HepG2 (cell line): ENCODE measurements around the gene FBXL20. TPM values are rescaled to one million over a fixed set of nuclear protein-coding genes. Genes with fewer than 3 reads are reported as not detected.

ENCODE experiments used
- ATAC-seq: fragments of 200-7000 bp; cut with Tn5 transposase; 3 replicates; pipeline ENCODE4 v1.9.1; 2020; ENCODE audit warnings: mild to moderate bottlenecking, moderate library complexity
- BruUV-seq: library from RNA; stranded (reverse); fragments of 400-500 nt; replicated peaks from 2 replicates; lab custom pipeline; 2021; lab: Mats Ljungman, UMichigan
- CTCF ChIA-PET: fragments of 300-600 bp; formaldehyde crosslinking; extraction: SDS; loops from one replicate; lab custom pipeline; 2021; ENCODE audit warnings: low total read pairs, inconsistent platforms, low intra/inter-chr PET ratio; lab: Yijun Ruan, JAX
- POLR2A ChIA-PET: fragments of 350-600 bp; sonication (Branson Sonifier 250); formaldehyde crosslinking; loops from one replicate; lab custom pipeline; 2020; ENCODE audit warnings: antibody characterized with exemption, inconsistent platforms; lab: Yijun Ruan, JAX
- DNase-seq: peaks from one replicate; pipeline ENCODE4 v3.0.0-alpha.2; 2015; ENCODE audit warnings: low spot score
- FAIRE-seq: peaks from 3 replicates; lab custom pipeline; 2011; peaks lifted over from hg19 to GRCh38; lab: Jason Lieb, UNC
- H2AFZ ChIP-seq: one replicate; pipeline ENCODE4 v1.6.1; 2011; ENCODE audit warnings: low read length, inconsistent platforms
- H3K27ac ChIP-seq: fragments of 300-600 bp; 3 replicates; pipeline ENCODE4 v1.8.0; 2011; ENCODE audit warnings: mixed run types, mild to moderate bottlenecking, mixed read lengths, low read length, inconsistent platforms; ENCODE audit not compliant: insufficient read depth; ENCODE audit errors: extremely low read length
- H3K27me3 ChIP-seq, 2 experiments: fragments of 200-600 bp in 1 of 2; 2 replicates in 1 of 2; 3 replicates in 1 of 2; pipeline versions ENCODE4 v1.6.0 to v1.8.0; 2011; ENCODE audit warnings: low read length in 2 of 2, mild to moderate bottlenecking in 2 of 2, moderate library complexity in 2 of 2, inconsistent platforms in 1 of 2; ENCODE audit not compliant: insufficient read depth in 2 of 2, control insufficient read depth in 1 of 2
- H3K36me3 ChIP-seq, 2 experiments: fragments of 200-600 bp in 1 of 2; replicated peaks in 1 of 2; 2 replicates in 1 of 2; 3 replicates in 1 of 2; pipeline versions ENCODE4 v1.5.1 to v1.8.0; 2011; ENCODE audit warnings: low read length in 2 of 2, inconsistent platforms in 1 of 2; ENCODE audit not compliant: insufficient read depth in 2 of 2, control insufficient read depth in 1 of 2
- H3K4me1 ChIP-seq: 2 replicates; pipeline ENCODE4 v1.5.1; 2012; ENCODE audit warnings: low read length, inconsistent platforms; ENCODE audit not compliant: insufficient read depth
- H3K4me2 ChIP-seq: 2 replicates; pipeline ENCODE4 v1.6.0; 2011; ENCODE audit warnings: low read depth, low read length, inconsistent platforms
- H3K4me3 ChIP-seq, 3 experiments: fragments of 200-600 bp in 1 of 3; sonication (generic), shearing (Covaris generic) in 1 of 3; replicated peaks in 1 of 3; 2 replicates each; pipeline ENCODE4 v1.5.1; 2011 to 2016; ENCODE audit warnings: low read length in 3 of 3, inconsistent platforms in 2 of 3, low read depth in 2 of 3, mild to moderate bottlenecking in 2 of 3, control low read depth in 1 of 3, mixed read lengths in 1 of 3; ENCODE audit not compliant: insufficient read depth in 1 of 3
- H3K79me2 ChIP-seq: one replicate; pipeline ENCODE4 v1.6.1; 2011; ENCODE audit warnings: low read length, inconsistent platforms; ENCODE audit not compliant: insufficient read depth
- H3K9ac ChIP-seq: 2 replicates; pipeline ENCODE4 v1.6.0; 2011; ENCODE audit warnings: mild to moderate bottlenecking, low read depth, low read length, inconsistent platforms; ENCODE audit not compliant: insufficient read depth
- H3K9me3 ChIP-seq: 2 replicates; pipeline ENCODE4 v1.5.1; 2012; ENCODE audit warnings: mild to moderate bottlenecking, low read length
- H4K20me1 ChIP-seq: 2 replicates; pipeline ENCODE4 v1.6.0; 2011; ENCODE audit warnings: inconsistent platforms, mild to moderate bottlenecking, low read length, moderate library complexity; ENCODE audit not compliant: insufficient read depth
- CAMTA2 ChIP-seq: sonication (generic); formaldehyde crosslinking; IDR thresholded peaks from 2 replicates; pipeline ENCODE4 v1.4.0; 2020; ENCODE audit warnings: mild to moderate bottlenecking, missing genetic modification reagents, borderline replicate concordance
- MIXL1 ChIP-seq: IDR thresholded peaks from 2 replicates; pipeline ENCODE4 v1.6.1; 2016
- ZNF121 ChIP-seq: sonication (generic); formaldehyde crosslinking; IDR thresholded peaks from 2 replicates; pipeline ENCODE4 v1.5.0; 2020; ENCODE audit warnings: mild to moderate bottlenecking, missing genetic modification reagents
- ZNF569 ChIP-seq: sonication (generic); formaldehyde crosslinking; IDR thresholded peaks from 2 replicates; pipeline ENCODE4 v1.5.0; 2020; ENCODE audit warnings: mild to moderate bottlenecking, missing genetic modification reagents, moderate library complexity, borderline replicate concordance
- WGBS: methylation state at CpG from one replicate; pipeline ENCODE4 v1.1.6; 2017; ENCODE audit warnings: low lambda C conversion rate; 5-methylcytosine and 5-hydroxymethylcytosine counted together
- in situ Hi-C: cut with HindIII; loops from 2 replicates; pipeline ENCODE4 v1.10.0; 2017; ENCODE audit warnings: low pct_unique_long_range_greater_than_20kb; ENCODE audit not compliant: extremely low pct_ligation_motif_present
- intact Hi-C: fragments of 100-400 bp; cut with micrococcal nuclease; formaldehyde crosslinking; loops from one replicate; pipeline ENCODE4 v1.10.0; 2022; ENCODE audit not compliant: unreplicated experiment
- polyA plus RNA-seq, 8 experiments: library from polyadenylated mRNA; depleted of rRNA in 3 of 8; stranded (reverse) in 7 of 8; unstranded in 1 of 8; fragments of >200 nt; fragmentation: Illumina TruSeq in 4 of 8; extraction: Trizol in 4 of 8; gene quantifications; 2 replicates each; pipeline versions ENCODE4 v1.2.1 to v1.2.3, GENCODE V29; 2011 to 2016; ENCODE audit warnings: low read depth in 4 of 8, missing spikeins in 1 of 8, mixed read lengths in 1 of 8; ENCODE audit not compliant: insufficient read depth in 1 of 8
- total RNA-seq, 5 experiments: library from RNA; depleted of rRNA; stranded (reverse); fragments of >200 nt; fragmentation: Illumina TruSeq; extraction: Trizol; gene quantifications; 2 replicates each; pipeline ENCODE4 v1.2.3, GENCODE V29; 2016; ENCODE audit warnings: low read depth in 1 of 5
- TF ChIP-seq, protein P1 (sequence below): sonication (generic); formaldehyde crosslinking; IDR thresholded peaks from 2 replicates; pipeline ENCODE4 v1.4.0; 2020; ENCODE audit warnings: missing genetic modification reagents
- TF ChIP-seq, protein P2 (sequence below): sonication (generic); formaldehyde crosslinking; IDR thresholded peaks from 2 replicates; pipeline ENCODE4 v1.8.0; 2022; ENCODE audit warnings: mild to moderate bottlenecking, missing genetic modification reagents, moderate library complexity
- TF ChIP-seq, protein P3 (sequence below): IDR thresholded peaks from 2 replicates; pipeline ENCODE4 v1.6.1; 2016; ENCODE audit warnings: control low read depth

The FBXL20 gene
- total and polyA plus RNA-seq, 2 of the 13 experiments (the other 11 are each of a cell fraction or from before 2014, with no cell fraction given) = 10.2 to 10.3 TPM

DNA sequence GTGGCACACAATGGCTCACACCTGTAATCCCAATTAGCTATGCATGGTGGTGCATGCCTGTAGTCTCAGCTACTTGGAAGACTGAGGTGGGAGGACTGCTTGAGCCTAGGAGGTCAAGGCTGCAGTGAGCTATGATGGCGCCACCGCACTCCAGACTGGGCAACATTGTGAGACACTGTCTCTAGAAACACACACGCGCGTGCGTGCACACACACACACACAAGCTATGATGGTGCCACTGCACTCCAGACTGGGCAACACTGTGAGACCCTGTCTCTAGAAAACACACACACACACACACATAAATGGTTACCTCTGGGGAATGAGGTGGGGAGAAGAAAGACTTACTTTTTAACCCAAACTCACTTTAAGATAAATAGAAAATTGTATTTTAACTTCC is 16.4 kb downstream of the FBXL20 start:
- H3K4me2 ChIP-seq = no peak overlapping the region
- no peaks in the 10 kb centered on the region for H3K9me3 ChIP-seq
- no peaks in the 10 kb centered on the region; the same call in 1 of the 2 replicates for H4K20me1 ChIP-seq
- no peaks in the 10 kb centered on the region for H3K36me3 ChIP-seq
- ChIA-PET POLR2A (no interaction called here), CTCF (no interaction called here)
- in situ Hi-C loops (no loop called here), intact Hi-C loops (no loop called here)
- H3K27me3 ChIP-seq = no peaks in the 10 kb centered on the region
- no peak for ATAC-seq
- peaks cover 2% of the 10 kb centered on the region for H3K79me2 ChIP-seq
- H3K4me3 ChIP-seq = no peak overlapping the region
- FAIRE-seq = no peak
- H2AFZ ChIP-seq = no peak overlapping the region
- no peaks in the 10 kb centered on the region for H3K4me1 ChIP-seq
- H3K27ac ChIP-seq = no peak overlapping the region
- no peak for TF ChIP-seq ZNF569 (CRISPR knock-in tag)
- TF ChIP-seq, protein P1, sequence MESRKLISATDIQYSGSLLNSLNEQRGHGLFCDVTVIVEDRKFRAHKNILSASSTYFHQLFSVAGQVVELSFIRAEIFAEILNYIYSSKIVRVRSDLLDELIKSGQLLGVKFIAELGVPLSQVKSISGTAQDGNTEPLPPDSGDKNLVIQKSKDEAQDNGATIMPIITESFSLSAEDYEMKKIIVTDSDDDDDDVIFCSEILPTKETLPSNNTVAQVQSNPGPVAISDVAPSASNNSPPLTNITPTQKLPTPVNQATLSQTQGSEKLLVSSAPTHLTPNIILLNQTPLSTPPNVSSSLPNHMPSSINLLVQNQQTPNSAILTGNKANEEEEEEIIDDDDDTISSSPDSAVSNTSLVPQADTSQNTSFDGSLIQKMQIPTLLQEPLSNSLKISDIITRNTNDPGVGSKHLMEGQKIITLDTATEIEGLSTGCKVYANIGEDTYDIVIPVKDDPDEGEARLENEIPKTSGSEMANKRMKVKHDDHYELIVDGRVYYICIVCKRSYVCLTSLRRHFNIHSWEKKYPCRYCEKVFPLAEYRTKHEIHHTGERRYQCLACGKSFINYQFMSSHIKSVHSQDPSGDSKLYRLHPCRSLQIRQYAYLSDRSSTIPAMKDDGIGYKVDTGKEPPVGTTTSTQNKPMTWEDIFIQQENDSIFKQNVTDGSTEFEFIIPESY = 0 out of 2 replicates have a peak, but pooled peaks have one; percentile 38
- peak; percentile 87; the same call in 1 of the 2 replicates for TF ChIP-seq ZNF121 (CRISPR knock-in tag)
- no peak overlapping the region for H3K9ac ChIP-seq
- DNase-seq = no peak
- WGBS = 96% methylated on average over 6 of the region's 6 CpGs
- BruUV-seq = no TSS peak

DNA sequence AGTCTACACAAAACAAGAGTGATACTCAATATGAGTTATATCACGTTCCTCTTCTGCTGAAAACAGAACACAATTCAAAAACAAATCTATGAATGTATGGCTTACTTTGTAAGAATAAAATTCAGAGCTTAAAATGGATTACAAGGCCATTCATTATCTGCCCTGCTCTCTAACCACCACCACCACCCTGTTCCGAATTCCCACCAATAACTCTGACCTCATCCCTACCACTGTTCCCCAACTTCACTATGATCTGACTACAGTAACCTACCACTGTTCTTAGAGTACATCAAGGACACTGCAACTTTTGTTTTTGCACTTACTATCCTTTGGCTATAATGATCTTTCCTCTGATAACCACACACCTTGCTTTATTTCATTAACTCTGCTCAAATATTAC is 21.3 kb downstream of the FBXL20 start:
- POLR2A ChIA-PET = no interaction called here
- Histone ChIP-seq H3K27me3 (no peaks in the 10 kb centered on the region; a peak in 1 of 5 replicates), H3K36me3 (no peaks in the 10 kb centered on the region), H3K9ac (no peak overlapping the region), H3K4me3 (no peak overlapping the region), H2AFZ (no peak overlapping the region), H3K4me2 (no peak overlapping the region), H4K20me1 (peaks cover 6% of the 10 kb centered on the region), H3K79me2 (peaks cover 2% of the 10 kb centered on the region), H3K27ac (no peak overlapping the region), H3K9me3 (no peaks in the 10 kb centered on the region), H3K4me1 (no peaks in the 10 kb centered on the region)
- CTCF ChIA-PET = no interaction called here
- TF ChIP-seq CAMTA2 (CRISPR knock-in tag) = no peak
- TF ChIP-seq, protein P2, sequence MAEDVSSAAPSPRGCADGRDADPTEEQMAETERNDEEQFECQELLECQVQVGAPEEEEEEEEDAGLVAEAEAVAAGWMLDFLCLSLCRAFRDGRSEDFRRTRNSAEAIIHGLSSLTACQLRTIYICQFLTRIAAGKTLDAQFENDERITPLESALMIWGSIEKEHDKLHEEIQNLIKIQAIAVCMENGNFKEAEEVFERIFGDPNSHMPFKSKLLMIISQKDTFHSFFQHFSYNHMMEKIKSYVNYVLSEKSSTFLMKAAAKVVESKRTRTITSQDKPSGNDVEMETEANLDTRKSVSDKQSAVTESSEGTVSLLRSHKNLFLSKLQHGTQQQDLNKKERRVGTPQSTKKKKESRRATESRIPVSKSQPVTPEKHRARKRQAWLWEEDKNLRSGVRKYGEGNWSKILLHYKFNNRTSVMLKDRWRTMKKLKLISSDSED (CRISPR knock-in tag) = no peak
- TF ChIP-seq, protein P3, sequence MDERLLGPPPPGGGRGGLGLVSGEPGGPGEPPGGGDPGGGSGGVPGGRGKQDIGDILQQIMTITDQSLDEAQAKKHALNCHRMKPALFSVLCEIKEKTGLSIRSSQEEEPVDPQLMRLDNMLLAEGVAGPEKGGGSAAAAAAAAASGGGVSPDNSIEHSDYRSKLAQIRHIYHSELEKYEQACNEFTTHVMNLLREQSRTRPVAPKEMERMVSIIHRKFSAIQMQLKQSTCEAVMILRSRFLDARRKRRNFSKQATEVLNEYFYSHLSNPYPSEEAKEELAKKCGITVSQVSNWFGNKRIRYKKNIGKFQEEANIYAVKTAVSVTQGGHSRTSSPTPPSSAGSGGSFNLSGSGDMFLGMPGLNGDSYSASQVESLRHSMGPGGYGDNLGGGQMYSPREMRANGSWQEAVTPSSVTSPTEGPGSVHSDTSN (CRISPR knock-in tag) = no peak
- no peak for TF ChIP-seq MIXL1 (CRISPR knock-in tag)
- in situ Hi-C loops (no loop called here), intact Hi-C loops (no loop called here)
- FAIRE-seq = no peak
- BruUV-seq = no TSS peak
- WGBS = 94% methylated on average over 2 of the region's 2 CpGs
- ATAC-seq = no peak
- no peak for DNase-seq
